Measurements from ENCODE around the gene ARHGEF9.

The ARHGEF9 gene

DNA sequence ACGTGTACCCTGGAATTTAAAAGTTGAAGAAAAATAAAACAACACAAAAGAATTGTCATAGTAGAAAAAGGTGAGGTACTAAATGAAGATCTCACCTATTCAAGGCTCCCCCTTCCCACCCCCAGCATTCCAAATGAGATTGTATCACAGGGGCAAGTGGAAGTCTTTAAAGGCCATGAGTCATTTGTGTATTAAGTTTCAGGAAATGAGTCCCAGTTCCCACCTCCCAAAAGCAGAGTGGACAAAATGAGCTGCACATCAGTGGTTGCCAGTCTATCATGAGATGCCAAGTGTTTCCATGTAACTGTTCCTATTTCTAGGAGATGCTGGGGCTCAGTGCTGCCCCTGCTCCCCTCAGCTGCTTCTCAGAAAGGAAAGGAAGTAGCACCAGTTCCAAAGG is 20.1 kb downstream of the ARHGEF9 start:
- Histone ChIP-seq H3K27ac (ENCODE audit: low read depth, low read length) (no peak overlapping the region), H3K36me3 (ENCODE audit: control insufficient read depth, insufficient read depth, low read length) (no peaks in the 10 kb centered on the region), H3K4me3 (ENCODE audit: low read length) (no peak overlapping the region), H3K27me3 (ENCODE audit: control insufficient read depth, insufficient read depth, low read length) (no peaks in the 10 kb centered on the region), H3K9ac (ENCODE audit: low read length) (no peak overlapping the region), H3K4me1 (ENCODE audit: control insufficient read depth, insufficient read depth, low read length) (no peaks in the 10 kb centered on the region)

DNA sequence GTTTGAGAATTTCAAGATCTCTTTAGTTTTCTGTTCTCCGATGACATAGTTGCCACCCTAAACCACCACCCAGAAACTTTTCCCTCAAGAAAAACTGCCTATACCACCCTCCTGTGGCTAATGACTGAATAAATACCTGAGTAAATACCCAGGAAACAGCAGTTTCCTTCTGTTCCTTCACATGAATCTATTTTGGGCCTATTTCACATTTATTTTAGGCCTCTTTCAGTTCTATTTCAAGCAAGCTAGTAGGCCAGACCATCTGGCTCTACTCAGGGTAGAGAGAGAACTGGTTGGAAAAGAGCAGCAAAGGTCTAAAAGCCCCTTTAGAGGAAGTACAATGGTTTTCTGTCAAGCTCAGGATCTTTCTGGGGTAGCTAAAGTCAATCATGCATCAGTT is 23.4 kb downstream of the ARHGEF9 start:
- Histone ChIP-seq H3K36me3 (ENCODE audit: control insufficient read depth, insufficient read depth, low read length) (no peaks in the 10 kb centered on the region), H3K9ac (ENCODE audit: low read length) (no peak overlapping the region), H3K27ac (ENCODE audit: low read depth, low read length) (no peak overlapping the region), H3K4me1 (ENCODE audit: control insufficient read depth, insufficient read depth, low read length) (no peaks in the 10 kb centered on the region), H3K4me3 (ENCODE audit: low read length) (no peak overlapping the region), H3K27me3 (ENCODE audit: control insufficient read depth, insufficient read depth, low read length) (peaks cover 2% of the 10 kb centered on the region)

DNA sequence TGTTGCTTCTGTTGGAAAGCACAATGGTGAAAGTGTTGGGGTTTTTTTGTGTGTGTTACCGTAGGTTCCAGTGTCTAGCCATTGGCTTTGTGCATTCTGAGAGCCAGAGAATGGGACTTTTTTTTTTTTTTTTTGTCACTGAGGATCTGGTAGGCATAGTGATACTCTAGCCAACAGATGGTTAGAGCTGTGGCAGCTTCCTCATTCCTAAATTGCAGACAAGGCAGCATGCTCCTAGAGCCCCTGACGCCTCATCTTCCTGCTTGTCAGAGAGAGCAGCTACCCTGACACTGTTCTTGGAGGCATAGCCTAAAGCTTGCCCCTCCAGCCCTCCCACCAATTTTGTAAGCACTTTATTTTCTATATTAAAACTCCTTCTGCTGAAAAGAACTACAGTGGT is 27.0 kb downstream of the ARHGEF9 start:
- H3K4me3 ChIP-seq (ENCODE audit: low read length), result no peak overlapping the region
- no peak overlapping the region for H3K27ac ChIP-seq (ENCODE audit: low read depth, low read length)
- no peaks in the 10 kb centered on the region for H3K36me3 ChIP-seq (ENCODE audit: control insufficient read depth, insufficient read depth, low read length)

DNA sequence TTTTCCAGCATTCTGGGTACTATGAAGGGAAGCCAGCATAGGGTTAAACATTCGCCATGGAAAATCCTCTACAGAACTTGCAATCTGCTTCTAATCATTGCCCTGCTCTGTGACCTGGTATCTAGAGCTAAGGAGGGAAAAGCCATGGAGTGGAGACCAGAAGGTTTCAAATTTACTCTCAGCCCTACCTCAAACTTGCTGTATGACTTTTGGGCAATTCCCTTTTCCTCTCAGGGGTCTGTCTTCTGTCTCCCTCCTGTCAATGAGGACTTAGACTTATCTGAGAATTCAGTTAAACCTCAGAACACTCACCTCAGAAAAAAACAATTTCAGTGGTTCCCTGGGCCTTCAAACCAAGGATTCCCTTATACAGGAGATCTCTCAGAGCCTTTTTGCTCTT is 29.1 kb downstream of the ARHGEF9 start:
- H3K9ac ChIP-seq (ENCODE audit: low read length), result no peak overlapping the region
- no peaks in the 10 kb centered on the region for H3K36me3 ChIP-seq (ENCODE audit: control insufficient read depth, insufficient read depth, low read length)
- peak overlapping the region; percentile 55 for H3K27ac ChIP-seq (ENCODE audit: low read depth, low read length)
- H3K4me3 ChIP-seq (ENCODE audit: low read length), result peak overlapping the region; percentile 29
- H3K4me1 ChIP-seq (ENCODE audit: control insufficient read depth, insufficient read depth, low read length), result peaks cover 4% of the 10 kb centered on the region
- peaks cover 2% of the 10 kb centered on the region for H3K27me3 ChIP-seq (ENCODE audit: control insufficient read depth, insufficient read depth, low read length)

More for the DNA sequence above, 27.0 kb downstream of the ARHGEF9 start:
- no peak overlapping the region for H3K9ac ChIP-seq (ENCODE audit: low read length)
- peaks cover 2% of the 10 kb centered on the region for H3K27me3 ChIP-seq (ENCODE audit: control insufficient read depth, insufficient read depth, low read length)
- peaks cover 4% of the 10 kb centered on the region for H3K4me1 ChIP-seq (ENCODE audit: control insufficient read depth, insufficient read depth, low read length)

DNA sequence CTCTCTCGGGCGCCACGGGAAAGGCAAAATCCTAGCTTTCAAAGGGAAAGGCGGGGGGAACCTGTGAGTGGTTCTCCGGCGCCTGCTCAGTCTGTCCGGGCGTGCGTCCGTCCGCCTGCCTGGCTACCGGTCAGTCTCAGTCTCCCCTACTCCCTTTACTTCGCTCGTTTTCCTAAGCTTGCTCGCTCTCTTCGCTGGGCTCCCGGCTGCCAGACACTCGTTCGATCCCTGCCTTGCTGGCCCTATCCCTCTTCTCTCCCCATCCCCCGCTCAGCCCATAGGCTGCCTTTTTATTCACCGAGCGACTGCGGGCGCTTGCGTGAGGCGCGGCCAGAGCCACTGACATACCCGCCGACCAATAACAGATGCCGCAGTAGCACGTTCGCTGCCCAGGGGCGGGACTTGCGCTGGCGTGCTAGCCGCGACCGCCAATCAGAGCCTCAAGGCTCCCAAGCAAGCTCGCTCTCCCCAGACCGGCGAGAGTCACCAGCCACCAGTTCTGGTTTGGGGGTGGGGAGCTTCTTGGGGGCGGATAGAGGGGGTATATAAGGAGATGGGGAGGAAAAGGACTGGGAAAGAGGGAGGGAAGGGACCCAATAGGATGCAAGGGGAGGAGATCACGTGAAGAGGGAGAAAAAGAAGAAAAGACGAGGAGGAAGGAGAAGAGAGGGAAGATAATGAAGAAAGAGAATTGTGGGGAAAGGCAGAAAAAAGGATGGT is 30.0 kb downstream of the ARHGEF9 start:
- Histone ChIP-seq H3K9ac (ENCODE audit: low read length) (peak overlapping the region; percentile 43), H3K27ac (ENCODE audit: low read depth, low read length) (peak overlapping the region; percentile 78), H3K4me3 (ENCODE audit: low read length) (peak overlapping the region; percentile 60), H3K36me3 (ENCODE audit: control insufficient read depth, insufficient read depth, low read length) (no peaks in the 10 kb centered on the region), H3K4me1 (ENCODE audit: control insufficient read depth, insufficient read depth, low read length) (peaks cover 4% of the 10 kb centered on the region), H3K27me3 (ENCODE audit: control insufficient read depth, insufficient read depth, low read length) (peaks cover 2% of the 10 kb centered on the region)

DNA sequence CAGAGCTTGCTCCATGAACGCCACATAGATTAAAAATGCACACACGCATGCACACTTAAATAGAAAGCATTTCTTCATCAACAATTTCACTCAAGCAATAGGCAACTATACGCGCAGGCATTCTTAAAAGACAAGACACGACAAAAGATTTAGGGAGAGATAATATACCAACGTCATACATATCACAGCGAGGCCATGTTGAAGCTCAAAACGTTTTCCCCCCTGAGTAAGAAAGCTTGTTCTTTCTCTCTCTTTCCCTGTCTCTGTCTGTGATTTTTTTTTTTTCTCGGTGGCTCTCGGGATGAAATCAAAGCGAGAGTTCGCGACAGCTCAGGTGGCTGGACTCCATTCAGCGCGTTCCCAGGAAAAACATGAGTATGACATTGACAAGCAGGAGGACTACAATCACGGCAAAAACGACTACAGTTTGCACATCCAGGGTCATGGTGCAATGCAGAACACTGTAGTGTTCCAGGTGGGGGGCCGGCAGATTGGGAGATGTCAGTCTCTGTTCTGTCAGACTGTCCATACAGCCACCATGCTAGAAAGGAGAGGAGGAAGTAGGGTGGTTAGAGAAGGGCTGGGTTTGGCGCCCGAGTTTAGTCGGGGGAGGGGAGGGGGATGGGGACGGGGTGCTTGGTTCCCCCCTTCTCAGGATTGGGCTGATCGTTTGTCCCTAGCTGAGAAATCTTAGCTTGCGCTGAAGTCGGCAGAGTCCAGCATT is 30.7 kb downstream of the ARHGEF9 start:
- H3K27me3 ChIP-seq (ENCODE audit: control insufficient read depth, insufficient read depth, low read length), result no peaks in the 10 kb centered on the region
- peak overlapping the region; percentile 43 for H3K9ac ChIP-seq (ENCODE audit: low read length)
- H3K4me3 ChIP-seq (ENCODE audit: low read length), result peak overlapping the region; percentile 60
- peak overlapping the region; percentile 78 for H3K27ac ChIP-seq (ENCODE audit: low read depth, low read length)
- no peaks in the 10 kb centered on the region for H3K36me3 ChIP-seq (ENCODE audit: control insufficient read depth, insufficient read depth, low read length)
- H3K4me1 ChIP-seq (ENCODE audit: control insufficient read depth, insufficient read depth, low read length), result peaks cover 4% of the 10 kb centered on the region

DNA sequence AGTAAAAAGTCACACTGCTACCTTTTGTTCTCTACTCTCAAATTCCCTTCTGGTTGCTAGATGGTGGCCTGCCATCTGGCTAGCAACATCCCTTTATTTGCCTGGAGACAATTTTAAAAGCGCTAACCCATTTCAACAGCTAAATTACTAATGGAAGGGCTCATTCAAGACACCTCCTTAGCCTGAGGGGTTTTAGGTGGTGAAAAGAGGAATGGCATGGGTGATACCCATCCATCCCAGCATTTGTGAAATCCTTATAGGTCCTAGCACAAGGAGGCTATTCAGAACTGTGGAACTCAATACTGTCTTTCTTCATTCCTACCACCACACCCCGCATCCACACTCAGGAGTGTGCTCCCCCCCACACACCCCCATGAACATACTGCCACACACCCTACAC is 33.5 kb downstream of the ARHGEF9 start:
- H3K4me1 ChIP-seq (ENCODE audit: control insufficient read depth, insufficient read depth, low read length), result peaks cover 4% of the 10 kb centered on the region
- H3K36me3 ChIP-seq (ENCODE audit: control insufficient read depth, insufficient read depth, low read length), result no peaks in the 10 kb centered on the region
- no peaks in the 10 kb centered on the region for H3K27me3 ChIP-seq (ENCODE audit: control insufficient read depth, insufficient read depth, low read length)
- no peak overlapping the region for H3K4me3 ChIP-seq (ENCODE audit: low read length)
- H3K27ac ChIP-seq (ENCODE audit: low read depth, low read length), result no peak overlapping the region
- H3K9ac ChIP-seq (ENCODE audit: low read length), result no peak overlapping the region

DNA sequence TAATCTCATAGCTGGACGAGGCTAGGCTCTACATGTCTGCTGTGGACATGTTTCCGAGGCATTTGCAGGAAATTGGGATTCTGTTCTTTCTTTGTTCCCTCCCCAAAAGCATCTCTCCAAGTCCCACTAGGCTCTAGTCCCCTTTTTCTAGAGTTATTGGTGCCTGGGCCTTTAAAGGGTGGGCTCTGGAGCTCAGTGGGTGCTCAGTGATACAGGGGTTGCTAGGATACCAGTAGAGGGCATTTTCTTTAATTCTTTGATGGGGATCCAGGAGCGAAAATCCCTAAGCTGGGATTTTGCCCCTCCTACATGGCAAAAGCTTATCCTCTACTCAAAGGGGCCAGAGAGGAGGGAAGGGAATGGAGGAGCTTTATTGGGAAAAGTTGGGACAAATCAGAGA is 34.2 kb downstream of the ARHGEF9 start:
- Histone ChIP-seq H3K27ac (ENCODE audit: low read depth, low read length) (no peak overlapping the region), H3K36me3 (ENCODE audit: control insufficient read depth, insufficient read depth, low read length) (no peaks in the 10 kb centered on the region), H3K9ac (ENCODE audit: low read length) (no peak overlapping the region), H3K4me1 (ENCODE audit: control insufficient read depth, insufficient read depth, low read length) (peaks cover 4% of the 10 kb centered on the region), H3K27me3 (ENCODE audit: control insufficient read depth, insufficient read depth, low read length) (no peaks in the 10 kb centered on the region), H3K4me3 (ENCODE audit: low read length) (no peak overlapping the region)

DNA sequence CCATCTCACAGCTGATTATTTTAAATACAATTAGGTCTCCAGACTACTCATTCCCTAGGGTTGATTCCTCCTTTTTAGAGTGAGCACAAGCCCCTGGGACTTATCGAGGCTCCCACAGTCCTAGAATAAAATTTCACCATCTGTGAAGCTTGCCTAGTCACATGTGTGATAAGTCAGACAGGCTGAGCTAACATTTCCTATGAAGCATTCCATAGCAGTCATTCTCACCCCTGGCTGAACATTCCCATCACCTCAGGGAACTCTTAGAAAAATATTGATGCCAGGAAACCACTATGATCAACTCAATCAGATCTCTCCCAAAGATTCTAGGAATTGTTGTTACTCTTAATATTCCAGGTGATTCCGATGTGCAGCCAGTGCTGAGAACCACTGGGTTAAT is 37.7 kb downstream of the ARHGEF9 start:
- H3K27ac ChIP-seq (ENCODE audit: low read depth, low read length), result no peak overlapping the region
- no peak overlapping the region for H3K4me3 ChIP-seq (ENCODE audit: low read length)
- H3K4me1 ChIP-seq (ENCODE audit: control insufficient read depth, insufficient read depth, low read length), result no peaks in the 10 kb centered on the region

DNA sequence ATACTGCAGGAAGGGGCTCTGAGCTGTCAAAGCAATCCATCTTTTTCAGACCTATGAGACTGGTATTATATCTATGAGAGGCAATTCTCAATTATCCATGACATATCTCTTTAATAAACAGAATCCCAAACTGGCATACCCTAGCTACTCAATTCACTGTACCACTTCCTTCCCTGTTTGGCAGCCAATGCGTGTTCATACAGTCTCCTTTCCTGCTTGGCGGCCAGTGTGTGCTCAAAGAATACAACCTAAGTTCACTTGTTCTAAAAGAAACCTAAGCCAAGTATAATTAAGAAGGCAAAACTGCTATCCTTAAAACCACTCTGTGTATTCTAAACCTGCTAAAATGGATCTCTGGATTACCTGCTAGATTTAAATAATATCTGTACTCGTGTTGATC is 38.3 kb downstream of the ARHGEF9 start:
- no peaks in the 10 kb centered on the region for H3K27me3 ChIP-seq (ENCODE audit: control insufficient read depth, insufficient read depth, low read length)
- no peak overlapping the region for H3K27ac ChIP-seq (ENCODE audit: low read depth, low read length)
- no peaks in the 10 kb centered on the region for H3K36me3 ChIP-seq (ENCODE audit: control insufficient read depth, insufficient read depth, low read length)
- H3K9ac ChIP-seq (ENCODE audit: low read length), result no peak overlapping the region
- no peak overlapping the region for H3K4me3 ChIP-seq (ENCODE audit: low read length)
- H3K4me1 ChIP-seq (ENCODE audit: control insufficient read depth, insufficient read depth, low read length), result no peaks in the 10 kb centered on the region

More for the DNA sequence above, 37.7 kb downstream of the ARHGEF9 start:
- no peak overlapping the region for H3K9ac ChIP-seq (ENCODE audit: low read length)
- no peaks in the 10 kb centered on the region for H3K27me3 ChIP-seq (ENCODE audit: control insufficient read depth, insufficient read depth, low read length)
- no peaks in the 10 kb centered on the region for H3K36me3 ChIP-seq (ENCODE audit: control insufficient read depth, insufficient read depth, low read length)

DNA sequence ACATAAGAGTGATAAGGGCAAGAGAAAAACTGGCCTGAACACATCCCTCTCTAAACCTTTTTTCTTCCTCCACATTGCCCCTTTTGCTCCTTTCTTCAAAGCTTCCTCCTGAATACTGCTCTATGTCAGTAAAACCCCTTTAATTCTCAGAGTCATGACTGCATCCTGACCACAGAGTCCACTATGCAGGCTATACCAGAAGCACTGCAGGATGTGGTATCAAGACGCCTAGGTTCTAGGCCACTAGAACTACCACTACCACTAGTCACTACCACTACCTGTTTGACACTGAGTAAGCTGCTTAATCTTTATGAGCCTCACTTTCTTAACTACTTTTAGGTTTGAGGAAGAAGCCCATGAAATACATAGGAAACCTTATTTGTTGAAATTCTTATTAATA is 38.7 kb downstream of the ARHGEF9 start:
- Histone ChIP-seq H3K9ac (ENCODE audit: low read length) (no peak overlapping the region), H3K4me3 (ENCODE audit: low read length) (no peak overlapping the region), H3K27me3 (ENCODE audit: control insufficient read depth, insufficient read depth, low read length) (no peaks in the 10 kb centered on the region), H3K27ac (ENCODE audit: low read depth, low read length) (no peak overlapping the region), H3K36me3 (ENCODE audit: control insufficient read depth, insufficient read depth, low read length) (no peaks in the 10 kb centered on the region), H3K4me1 (ENCODE audit: control insufficient read depth, insufficient read depth, low read length) (no peaks in the 10 kb centered on the region)

DNA sequence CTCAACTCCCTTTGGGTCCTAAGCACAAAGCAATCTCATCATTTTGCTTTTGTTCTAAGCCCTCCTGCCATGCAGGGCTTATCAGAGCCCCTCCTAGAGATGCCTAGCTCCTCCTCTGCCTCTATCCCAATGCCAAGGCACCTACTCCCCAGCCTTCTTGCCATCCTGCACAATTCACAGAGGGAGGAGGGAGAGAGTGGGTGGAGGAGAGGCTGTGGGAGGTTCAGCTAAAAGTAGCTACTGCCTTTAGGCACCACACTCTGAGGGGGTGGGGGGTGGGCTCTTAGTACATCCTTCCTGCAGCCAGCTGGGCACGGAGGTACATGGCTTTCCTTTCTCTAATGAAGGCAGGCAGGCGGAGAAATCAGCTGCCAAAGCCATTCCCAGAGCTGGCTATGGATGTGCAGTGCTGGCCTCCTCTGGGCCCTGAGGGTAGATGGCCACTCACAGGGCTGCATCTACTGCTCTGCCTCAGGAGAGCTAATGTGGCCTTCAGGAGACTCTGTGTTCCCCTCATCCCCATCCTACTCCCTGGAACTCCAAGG is 40.1 kb downstream of the ARHGEF9 start:
- Histone ChIP-seq H3K4me3 (ENCODE audit: low read length) (no peak overlapping the region), H3K36me3 (ENCODE audit: control insufficient read depth, insufficient read depth, low read length) (no peaks in the 10 kb centered on the region), H3K27ac (ENCODE audit: low read depth, low read length) (no peak overlapping the region), H3K27me3 (ENCODE audit: control insufficient read depth, insufficient read depth, low read length) (no peaks in the 10 kb centered on the region), H3K4me1 (ENCODE audit: control insufficient read depth, insufficient read depth, low read length) (no peaks in the 10 kb centered on the region), H3K9ac (ENCODE audit: low read length) (no peak overlapping the region)

Measured in rectal smooth muscle tissue (tissue), 1 donor.